Vagina (tissue), 2 donors: ENCODE results near the gene RAD23A.

ENCODE experiments used
- POLR2AphosphoS5 ChIP-seq, 2 donors: sonication (generic); formaldehyde crosslinking; IDR thresholded peaks; one replicate each; pipeline ENCODE4 v1.9.0; 2017; ENCODE audit warnings: antibody characterized with exemption in 2 of 2, mild to moderate bottlenecking in 2 of 2, low read depth in 1 of 2; ENCODE audit not compliant: insufficient read depth in 1 of 2
- TF ChIP-seq, protein P1 (sequence below), 3 experiments: fragments of 450-650 bp in 2 of 3; fragments of 200-600 bp in 1 of 3; sonication (generic) in 1 of 3; IDR thresholded peaks; one replicate each; pipeline ENCODE4 v1.5.1; 2017 to 2019; ENCODE audit warnings: antibody characterized with exemption in 3 of 3, mild to moderate bottlenecking in 2 of 3, moderate library complexity in 2 of 3

DNA sequence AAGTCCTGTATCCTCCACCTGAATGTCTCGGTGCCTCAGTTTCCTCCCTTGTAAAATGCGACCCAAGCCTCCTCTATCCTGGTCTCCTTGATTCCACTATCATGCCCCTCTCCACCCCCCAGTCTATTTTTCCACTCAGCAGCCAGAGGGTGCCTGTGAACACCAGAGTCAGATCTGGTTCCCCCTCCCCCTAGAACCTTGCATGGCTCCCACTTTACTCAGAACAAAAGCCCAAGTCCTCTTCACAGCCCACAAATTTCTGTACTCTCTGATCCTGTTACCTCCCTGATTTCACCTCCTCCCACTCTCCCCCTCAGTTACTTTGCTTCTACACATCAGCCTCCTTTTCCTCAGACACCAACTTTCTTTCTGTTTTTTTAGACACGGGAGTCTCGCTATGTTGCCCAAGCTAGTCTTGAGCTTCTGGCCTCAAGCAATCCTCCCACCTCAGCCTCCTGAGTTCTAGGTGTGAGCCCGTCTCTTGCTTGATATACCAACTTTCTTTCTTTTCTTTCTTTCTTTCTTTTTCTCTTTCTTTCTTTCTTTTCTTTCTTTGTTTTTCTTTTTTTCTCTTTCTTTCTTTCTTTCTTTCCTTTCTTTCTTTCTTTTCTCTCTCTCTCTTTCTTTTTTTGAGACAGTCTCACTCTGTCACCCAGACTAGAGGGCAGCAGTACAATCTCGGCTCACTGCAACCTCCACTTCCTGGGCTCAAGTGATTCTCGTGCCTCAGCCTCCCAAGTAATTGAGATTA, 24.6 kb downstream of the RAD23A start:
- TF ChIP-seq, protein P1, sequence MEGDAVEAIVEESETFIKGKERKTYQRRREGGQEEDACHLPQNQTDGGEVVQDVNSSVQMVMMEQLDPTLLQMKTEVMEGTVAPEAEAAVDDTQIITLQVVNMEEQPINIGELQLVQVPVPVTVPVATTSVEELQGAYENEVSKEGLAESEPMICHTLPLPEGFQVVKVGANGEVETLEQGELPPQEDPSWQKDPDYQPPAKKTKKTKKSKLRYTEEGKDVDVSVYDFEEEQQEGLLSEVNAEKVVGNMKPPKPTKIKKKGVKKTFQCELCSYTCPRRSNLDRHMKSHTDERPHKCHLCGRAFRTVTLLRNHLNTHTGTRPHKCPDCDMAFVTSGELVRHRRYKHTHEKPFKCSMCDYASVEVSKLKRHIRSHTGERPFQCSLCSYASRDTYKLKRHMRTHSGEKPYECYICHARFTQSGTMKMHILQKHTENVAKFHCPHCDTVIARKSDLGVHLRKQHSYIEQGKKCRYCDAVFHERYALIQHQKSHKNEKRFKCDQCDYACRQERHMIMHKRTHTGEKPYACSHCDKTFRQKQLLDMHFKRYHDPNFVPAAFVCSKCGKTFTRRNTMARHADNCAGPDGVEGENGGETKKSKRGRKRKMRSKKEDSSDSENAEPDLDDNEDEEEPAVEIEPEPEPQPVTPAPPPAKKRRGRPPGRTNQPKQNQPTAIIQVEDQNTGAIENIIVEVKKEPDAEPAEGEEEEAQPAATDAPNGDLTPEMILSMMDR (IDR thresholded peaks at IDR 0.05), result no peak
- no peak for TF ChIP-seq POLR2AphosphoS5 (IDR thresholded peaks at IDR 0.05; ENCODE audit: insufficient read depth in 1 of 2, low read depth in 1 of 2)
